ENCODE results near the gene EEIG1. TPM values are rescaled to one million over a fixed set of nuclear protein-coding genes. Genes with fewer than 3 reads are reported as not detected.

Gene EEIG1
- total RNA-seq, result 18.0 and 20.6 TPM in 2 replicates

DNA sequence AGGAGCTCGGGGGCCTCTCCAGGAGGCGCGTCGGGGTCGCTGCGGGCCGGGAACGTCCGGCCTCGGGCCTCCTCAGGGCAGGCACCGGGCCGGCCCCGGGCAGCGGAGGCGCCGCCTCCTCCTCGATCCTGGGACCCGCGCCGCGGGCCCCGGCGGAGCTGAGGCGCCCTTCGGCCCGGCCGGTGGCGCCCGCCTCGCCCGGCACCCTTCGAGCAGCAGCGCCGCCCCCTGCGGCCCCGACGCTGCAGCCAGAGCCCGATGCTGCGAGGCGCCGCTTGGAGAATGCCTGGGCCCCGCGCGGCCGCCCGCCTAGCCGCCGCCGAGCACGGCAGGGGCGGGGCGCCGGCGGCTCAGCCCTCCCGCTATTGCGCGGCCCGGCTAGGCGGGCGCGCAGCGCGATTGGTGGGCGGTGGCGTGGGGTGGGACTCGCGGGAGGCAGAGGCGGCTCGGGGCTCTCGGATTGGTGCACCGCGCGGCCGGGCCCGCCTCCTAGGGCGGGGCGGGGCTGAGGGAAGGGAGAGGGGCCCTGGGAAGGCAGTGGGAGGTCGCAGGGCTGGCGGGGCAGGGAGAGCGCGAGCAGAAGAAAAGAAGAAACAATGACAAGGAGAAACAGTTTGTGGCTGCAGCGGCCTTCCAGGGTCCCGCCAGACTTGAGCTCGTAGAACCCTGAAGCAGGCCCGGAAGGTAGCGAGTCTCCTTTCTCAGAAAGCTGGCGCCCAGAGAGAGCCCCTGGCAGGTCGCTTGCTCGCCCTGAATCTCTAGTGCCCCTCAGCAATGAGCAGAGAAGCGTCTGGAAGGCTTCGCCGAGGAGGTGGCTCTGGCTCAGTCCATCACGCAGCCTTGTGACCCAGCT lies at the start of gene EEIG1:
EEIG1 (minus strand) TSS at position 284 of the 853 bp plus-strand sequence. CDS start 852 bp downstream, outside the sequence.
- H2AFZ ChIP-seq (ENCODE audit: low read length), result peak within 1 kb of the TSS; percentile 86
- peak within 1 kb of the TSS; percentile 89 for H3K4me3 ChIP-seq (ENCODE audit: insufficient read depth, low read length)
- DNase-seq (ENCODE audit: insufficient read length, low spot score, missing footprints), result peak; percentile 99
- H3K27me3 ChIP-seq (ENCODE audit: insufficient read depth, low read length), result no peaks in the 10 kb centered on the region
- peaks cover 37% of the 10 kb centered on the region for H3K4me1 ChIP-seq (ENCODE audit: insufficient read depth, low read length)
- peak within 1 kb of the TSS; percentile 79 for H3K27ac ChIP-seq (ENCODE audit: low read depth, low read length)
- H3K36me3 ChIP-seq (ENCODE audit: insufficient read depth, low read length), result no peaks in the 10 kb centered on the region
- TF ChIP-seq CTCF (IDR thresholded peaks at IDR 0.05; ENCODE audit: extremely low read depth, low read depth, low read length), result no peak
- peaks cover 41% of the 10 kb centered on the region for H4K20me1 ChIP-seq (ENCODE audit: insufficient read depth, low read length)
- peaks cover 45% of the 10 kb centered on the region for H3K79me2 ChIP-seq (ENCODE audit: insufficient read depth, low read length)
- H3K9me3 ChIP-seq (ENCODE audit: low read depth, low read length), result no peaks in the 10 kb centered on the region
- H3K4me2 ChIP-seq (ENCODE audit: insufficient read depth, low read length), result peak within 1 kb of the TSS; percentile 97

GRCh38 chr9:128027705-128028104 lies 46.9 kb upstream of the EEIG1 start:
- Histone ChIP-seq H2AFZ (ENCODE audit: low read length) (no peak overlapping the region), H3K4me3 (ENCODE audit: insufficient read depth, low read length) (no peak overlapping the region), H3K9me3 (ENCODE audit: low read depth, low read length) (no peaks in the 10 kb centered on the region), H3K27me3 (ENCODE audit: insufficient read depth, low read length) (no peaks in the 10 kb centered on the region), H3K27ac (ENCODE audit: low read depth, low read length) (no peak overlapping the region), H4K20me1 (ENCODE audit: insufficient read depth, low read length) (no peaks in the 10 kb centered on the region), H3K79me2 (ENCODE audit: insufficient read depth, low read length) (no peaks in the 10 kb centered on the region), H3K36me3 (ENCODE audit: insufficient read depth, low read length) (no peaks in the 10 kb centered on the region), H3K4me2 (ENCODE audit: insufficient read depth, low read length) (no peak overlapping the region), H3K4me1 (ENCODE audit: insufficient read depth, low read length) (no peaks in the 10 kb centered on the region)
- DNase-seq (ENCODE audit: insufficient read length, low spot score, missing footprints), result peak; percentile 58
- no peak for TF ChIP-seq CTCF (IDR thresholded peaks at IDR 0.05; ENCODE audit: extremely low read depth, low read depth, low read length)

DNA sequence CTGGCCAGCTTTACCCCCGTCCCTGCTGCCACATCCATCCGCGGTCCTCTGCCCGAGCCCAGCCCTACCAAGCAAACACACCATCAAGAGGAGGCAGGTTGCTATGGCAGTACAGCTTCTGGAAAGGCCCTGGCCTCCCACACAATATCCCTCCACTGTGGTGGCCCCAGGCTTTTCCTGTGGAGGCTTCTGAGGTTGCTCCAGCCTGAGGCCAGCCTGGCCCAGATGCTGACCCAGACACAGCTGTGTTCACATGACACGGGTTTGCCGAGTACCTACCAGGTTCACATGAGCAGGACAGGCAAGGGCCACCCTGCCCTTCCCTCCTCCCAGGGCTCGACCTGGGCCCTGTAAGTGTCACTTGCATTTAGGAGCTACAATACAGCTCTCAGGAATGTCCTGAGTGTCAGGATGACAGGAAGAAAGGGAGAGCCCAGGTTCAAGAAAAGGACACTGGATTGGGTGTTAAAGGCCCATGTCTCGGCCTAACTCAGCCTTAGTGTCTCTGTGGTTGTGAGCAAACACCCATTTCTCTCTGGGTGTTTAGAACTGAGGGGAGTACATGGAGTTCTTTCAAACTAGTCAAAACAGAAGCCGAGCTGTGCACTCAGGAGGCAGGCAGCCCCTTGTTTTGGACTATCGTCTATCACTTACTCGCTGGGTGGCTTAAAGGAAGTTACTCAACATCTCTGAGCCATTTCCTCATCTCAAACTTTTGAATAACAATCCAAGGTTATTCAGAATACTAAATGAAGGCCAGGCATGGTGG lies 46.2 kb upstream of the EEIG1 start:
- no peaks in the 10 kb centered on the region for H3K4me1 ChIP-seq (ENCODE audit: insufficient read depth, low read length)
- no peaks in the 10 kb centered on the region for H4K20me1 ChIP-seq (ENCODE audit: insufficient read depth, low read length)
- peak; percentile 55 for DNase-seq (ENCODE audit: insufficient read length, low spot score, missing footprints)
- peak overlapping the region; percentile 32 for H2AFZ ChIP-seq (ENCODE audit: low read length)
- no peak overlapping the region for H3K4me2 ChIP-seq (ENCODE audit: insufficient read depth, low read length)
- TF ChIP-seq CTCF (IDR thresholded peaks at IDR 0.05; ENCODE audit: extremely low read depth, low read depth, low read length), result no peak
- H3K9me3 ChIP-seq (ENCODE audit: low read depth, low read length), result no peaks in the 10 kb centered on the region
- no peaks in the 10 kb centered on the region for H3K27me3 ChIP-seq (ENCODE audit: insufficient read depth, low read length)
- H3K4me3 ChIP-seq (ENCODE audit: insufficient read depth, low read length), result no peak overlapping the region
- H3K79me2 ChIP-seq (ENCODE audit: insufficient read depth, low read length), result no peaks in the 10 kb centered on the region
- no peaks in the 10 kb centered on the region for H3K36me3 ChIP-seq (ENCODE audit: insufficient read depth, low read length)
- H3K27ac ChIP-seq (ENCODE audit: low read depth, low read length), result no peak overlapping the region
